SK-N-DZ (cell line): ENCODE results near the gene OBP2A. TPM values are rescaled to one million over a fixed set of nuclear protein-coding genes. Genes with fewer than 3 reads are reported as not detected.
"Not testable (repeated sequence)": the region's sequence is repeated elsewhere in the genome, so short reads cannot be mapped to it uniquely, and the experiment has no call there.

Experiments
- DNase-seq: peaks from one replicate; pipeline ENCODE4 v3.0.0-alpha.2; 2015; ENCODE audit warnings: low spot score
- polyA plus RNA-seq, 2 experiments: library from polyadenylated mRNA; depleted of rRNA; stranded (reverse); fragments of >200 nt; gene quantifications; 2 replicates each; pipeline ENCODE4 v1.2.3, GENCODE V29; 2014

The OBP2A gene, protein sequence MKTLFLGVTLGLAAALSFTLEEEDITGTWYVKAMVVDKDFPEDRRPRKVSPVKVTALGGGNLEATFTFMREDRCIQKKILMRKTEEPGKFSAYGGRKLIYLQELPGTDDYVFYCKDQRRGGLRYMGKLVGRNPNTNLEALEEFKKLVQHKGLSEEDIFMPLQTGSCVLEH
- polyA plus RNA-seq (2014; cell fraction: cytosol; rRNA removed): not detected in 2 replicates
- polyA plus RNA-seq (2014; cell fraction: nucleus; rRNA removed): not detected in 2 replicates

DNA sequence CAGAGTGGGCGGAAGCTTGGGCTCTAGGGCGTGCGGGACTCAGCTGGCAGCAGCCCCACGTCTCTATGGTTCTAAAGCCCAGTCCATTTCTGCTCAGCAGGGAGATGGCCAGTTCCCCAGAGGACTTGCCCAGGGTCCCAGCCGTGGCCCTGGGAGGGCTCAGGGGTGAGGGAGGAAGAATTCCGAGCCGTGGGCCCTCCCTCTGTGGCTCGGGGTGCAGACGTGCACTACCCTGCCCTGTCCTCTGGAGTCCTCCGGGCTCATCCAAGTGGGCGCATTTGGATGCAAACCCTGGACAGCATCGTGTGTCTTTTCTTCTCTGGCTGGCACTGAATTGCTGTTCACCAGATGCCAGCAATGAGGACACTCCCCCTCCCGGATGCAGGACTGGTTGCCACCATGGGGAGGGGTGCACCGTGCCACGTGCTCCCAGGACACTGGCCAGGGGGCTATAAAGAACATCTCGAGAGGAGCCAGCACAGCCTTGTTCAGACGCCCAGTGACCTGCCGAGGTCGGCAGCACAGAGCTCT, at the start of gene OBP2A:
OBP2A (plus strand) TSS at position 481 of the 531 bp plus-strand sequence. CDS start 55 bp downstream, outside the sequence.
- not testable (repeated sequence) for DNase-seq

DNA sequence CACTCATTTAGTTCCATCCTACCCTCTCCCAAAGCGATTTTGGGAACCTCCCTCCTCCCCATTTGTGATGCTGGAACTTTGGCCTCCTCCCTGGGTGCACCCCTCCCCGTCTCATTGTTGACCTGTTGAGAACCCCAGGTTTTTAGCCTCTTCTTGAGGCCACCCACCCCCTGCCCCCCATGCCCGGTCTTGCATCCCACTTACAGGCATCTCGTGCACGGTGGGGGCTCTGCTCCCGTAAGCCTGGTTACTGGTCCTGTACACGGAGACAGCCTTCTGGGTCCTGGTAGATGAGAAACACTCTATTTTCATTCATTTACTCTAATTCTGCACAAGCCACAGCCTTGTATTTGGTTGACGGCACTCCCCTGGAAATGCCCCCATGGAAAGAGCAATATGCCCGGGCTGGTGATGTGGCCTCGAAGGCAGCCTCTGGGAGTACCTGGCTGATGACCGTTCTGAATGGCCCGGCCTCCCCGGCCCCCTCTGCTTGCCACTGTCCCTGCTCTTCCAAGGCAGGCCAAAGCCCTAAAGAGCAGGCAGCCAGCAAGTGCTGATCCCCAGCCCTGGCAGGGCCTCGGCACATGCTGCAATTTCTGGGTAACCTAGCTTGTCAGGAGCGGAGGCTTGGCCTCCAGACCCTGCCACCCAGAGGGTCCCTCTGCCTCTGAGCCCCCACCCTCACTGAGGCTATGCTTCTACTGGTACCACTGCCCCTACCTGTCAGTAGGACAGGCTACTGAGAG, 47.4 kb upstream of the OBP2A start:
- no peak for DNase-seq

DNA sequence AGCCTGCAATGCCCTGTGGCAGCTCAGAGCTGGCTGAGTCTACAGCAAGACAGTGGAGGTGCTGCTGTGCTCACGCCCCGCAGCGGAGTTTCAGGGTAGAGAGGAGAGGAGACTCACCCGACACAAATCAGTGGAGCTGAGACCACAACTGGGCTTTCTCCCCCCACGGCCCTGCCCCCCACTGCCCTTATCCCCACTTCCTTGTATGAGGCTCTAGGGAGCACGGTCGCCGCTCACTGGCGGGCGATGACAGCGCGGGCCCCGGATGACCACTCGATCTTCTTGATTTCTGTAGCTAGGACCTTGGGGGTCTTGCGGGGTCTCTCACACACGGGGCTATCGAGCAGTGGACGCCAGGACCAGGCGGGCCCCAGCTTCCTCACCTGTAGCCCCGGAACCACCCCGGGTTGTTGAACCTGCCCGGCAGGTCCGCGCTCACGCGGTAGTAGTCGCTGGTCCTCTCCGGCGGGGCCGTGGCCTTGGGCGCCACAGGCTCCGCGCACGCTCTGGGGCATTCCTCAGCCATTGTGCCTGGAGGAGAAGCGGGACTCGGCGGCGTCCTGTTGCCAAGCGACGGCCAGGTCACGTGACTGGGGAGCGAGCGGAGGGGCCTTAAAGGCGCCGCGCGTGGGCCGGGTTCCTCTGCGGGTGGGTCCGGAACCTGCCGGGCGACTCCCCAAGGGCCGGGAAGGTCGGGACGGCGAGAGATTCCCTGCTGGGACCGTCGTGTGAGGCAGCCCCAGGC, 46.4 kb upstream of the OBP2A start:
- DNase-seq: peak; percentile 88

DNA sequence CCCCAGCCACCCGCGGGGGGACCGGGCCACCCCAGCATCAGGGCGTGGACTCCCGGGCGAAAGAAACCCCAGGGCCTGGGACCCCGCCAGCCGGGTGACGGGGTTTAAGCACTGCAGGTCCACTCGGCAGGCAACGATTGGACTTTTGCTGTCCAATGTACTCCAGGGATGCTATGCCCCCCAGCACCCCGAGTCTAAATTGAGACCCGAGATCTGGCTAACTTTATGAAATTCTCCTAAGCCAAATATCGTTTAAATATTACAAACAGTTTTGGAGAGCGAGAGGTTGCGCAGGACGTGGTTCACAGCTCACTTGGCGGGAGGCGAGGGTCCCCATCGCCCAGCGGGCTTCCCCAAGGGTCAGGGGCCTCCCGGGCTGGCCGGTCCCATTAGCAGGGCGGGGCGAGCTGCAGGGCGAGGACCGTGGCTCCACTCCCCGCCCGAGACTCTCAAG, 45.8 kb upstream of the OBP2A start:
- DNase-seq: no peak

DNA sequence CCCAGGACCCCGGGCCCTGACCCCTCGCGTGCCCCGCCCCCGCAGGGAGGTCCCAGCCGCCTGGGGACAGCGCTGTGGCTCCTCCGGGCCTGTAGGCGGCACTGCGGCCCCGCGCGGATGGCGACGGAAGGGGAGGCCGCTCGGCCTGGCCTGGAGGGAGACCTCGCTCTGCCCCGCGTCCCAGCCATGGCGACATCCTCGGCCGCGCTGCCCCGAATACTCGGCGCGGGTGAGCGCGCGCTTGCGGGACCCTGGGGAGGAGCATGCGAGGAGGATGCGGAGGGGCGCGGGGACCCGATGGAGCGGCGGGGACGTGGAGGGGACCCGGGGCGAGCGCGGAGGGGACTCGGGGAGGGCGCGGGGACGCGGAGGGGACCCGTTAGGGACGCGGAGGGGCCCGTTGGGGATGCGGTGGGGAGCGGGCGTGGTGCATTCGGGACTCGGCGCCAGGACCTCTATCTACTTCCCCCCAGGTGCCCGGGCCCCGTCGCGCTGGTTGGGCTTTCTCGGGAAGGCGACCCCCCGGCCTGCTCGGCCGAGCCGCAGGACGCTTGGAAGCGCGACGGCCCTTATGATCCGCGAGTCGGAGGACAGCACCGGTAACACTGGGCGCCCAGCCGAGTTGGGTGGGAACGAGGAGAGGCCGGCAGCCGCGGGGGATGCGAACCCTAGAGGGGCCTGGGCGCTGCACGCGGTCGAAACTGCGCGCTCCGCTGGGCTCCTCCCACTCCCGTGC, 45.2 kb upstream of the OBP2A start, which contains the start of gene MRPS2:
MRPS2 (plus strand) TSS at position 158 of the 736 bp plus-strand sequence; CDS start at position 187, 29 bp downstream.
- peak; percentile 86 for DNase-seq

DNA sequence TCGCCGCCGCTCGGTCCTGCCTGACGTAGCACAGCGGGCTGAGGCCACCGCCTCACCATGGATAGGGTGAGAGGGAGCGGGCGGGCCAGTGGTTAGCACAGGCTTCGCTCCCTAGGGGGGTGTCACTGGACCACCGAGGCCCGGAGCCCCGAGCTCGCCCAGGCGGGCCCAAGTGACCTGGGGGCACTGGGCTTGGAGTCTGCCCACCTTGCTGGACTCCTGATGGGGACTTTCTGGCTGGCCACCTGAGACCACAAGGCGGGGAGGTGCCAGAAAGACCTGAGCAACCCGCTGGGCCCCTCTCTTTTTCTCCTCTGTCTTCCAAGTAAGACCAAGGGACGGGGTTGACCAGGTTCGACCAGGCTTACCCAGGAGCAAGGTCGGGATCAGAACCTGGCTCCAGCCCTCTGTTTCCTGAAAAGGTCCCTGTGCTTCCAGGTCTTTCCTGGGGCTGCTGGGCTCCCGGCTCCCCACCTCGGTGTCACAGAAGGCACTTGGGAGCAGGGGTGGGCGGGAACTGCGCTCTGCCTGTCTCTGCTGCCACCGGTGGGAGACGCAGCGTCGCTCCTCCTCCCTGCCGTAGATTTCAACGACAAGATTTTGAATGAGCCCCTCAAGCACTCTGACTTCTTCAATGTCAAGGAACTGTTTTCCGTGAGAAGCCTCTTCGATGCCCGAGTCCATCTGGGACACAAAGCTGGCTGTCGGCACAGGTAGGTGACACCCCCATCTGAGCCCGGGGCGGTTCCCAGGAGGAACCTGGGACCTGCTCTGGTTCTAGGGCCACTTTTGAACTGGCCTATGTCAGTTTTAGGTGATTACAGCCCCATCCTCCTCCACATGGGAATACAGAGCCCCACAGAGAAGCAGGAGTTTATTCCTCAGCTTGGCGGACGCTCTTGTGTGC, 44.4 kb upstream of the OBP2A start:
- DNase-seq: no peak

DNA sequence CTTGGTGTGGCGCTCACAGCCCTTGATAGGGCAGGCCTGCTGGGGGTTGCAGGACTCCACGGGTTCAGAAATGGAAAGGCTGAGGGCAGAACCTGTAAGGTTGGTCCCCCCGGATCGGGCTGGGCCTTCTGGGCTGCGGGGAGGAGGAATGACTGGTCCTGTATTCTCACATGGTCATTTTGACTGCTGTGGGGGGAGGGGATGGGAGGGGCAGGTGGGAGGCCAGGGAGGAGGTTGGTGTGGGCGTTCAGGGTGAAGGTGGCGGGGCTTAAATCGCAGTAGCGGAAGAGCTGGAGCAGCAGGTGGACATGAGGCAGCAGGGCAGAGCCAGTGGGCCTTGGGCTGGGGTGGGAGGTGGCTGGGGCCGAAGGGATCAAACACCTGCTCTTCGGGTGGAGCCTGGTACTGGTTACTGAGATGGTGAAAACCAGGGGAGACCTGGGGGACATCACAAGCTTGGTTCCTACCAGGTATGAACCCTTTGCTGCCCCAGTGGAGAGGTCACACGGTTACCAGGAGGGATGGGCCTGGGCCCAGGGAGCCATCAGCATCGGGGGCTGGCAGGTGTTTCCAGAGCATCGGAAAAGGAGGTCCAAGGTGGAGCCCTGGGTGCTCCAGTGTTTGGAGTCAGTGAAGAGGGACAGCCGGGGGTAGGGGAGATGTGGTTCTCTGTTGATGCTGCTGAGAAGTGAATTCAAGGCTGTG, 43.6 kb upstream of the OBP2A start:
- DNase-seq: no peak

DNA sequence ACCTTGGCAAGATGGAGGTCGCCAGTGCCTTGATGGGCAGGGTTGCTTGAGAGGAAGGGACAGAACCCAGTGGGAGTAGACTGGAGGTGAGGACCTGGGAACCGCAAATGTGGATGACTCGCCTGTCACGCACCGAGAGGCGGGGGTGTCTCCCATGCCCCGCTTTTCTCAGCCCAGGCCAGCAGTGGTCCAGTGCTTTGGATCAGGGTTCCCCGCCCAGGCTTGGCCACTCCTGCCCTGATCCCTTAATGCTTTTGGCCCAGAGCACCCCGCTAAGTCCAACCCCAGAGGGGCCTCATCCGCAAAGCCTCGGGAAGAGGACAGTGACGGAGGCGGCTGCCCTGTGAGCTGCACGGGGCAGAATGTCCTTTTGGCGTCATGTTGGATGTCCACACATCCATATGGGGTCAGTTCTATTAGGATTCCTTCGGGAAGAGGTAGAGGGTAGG, 43.0 kb upstream of the OBP2A start:
- DNase-seq: no peak

DNA sequence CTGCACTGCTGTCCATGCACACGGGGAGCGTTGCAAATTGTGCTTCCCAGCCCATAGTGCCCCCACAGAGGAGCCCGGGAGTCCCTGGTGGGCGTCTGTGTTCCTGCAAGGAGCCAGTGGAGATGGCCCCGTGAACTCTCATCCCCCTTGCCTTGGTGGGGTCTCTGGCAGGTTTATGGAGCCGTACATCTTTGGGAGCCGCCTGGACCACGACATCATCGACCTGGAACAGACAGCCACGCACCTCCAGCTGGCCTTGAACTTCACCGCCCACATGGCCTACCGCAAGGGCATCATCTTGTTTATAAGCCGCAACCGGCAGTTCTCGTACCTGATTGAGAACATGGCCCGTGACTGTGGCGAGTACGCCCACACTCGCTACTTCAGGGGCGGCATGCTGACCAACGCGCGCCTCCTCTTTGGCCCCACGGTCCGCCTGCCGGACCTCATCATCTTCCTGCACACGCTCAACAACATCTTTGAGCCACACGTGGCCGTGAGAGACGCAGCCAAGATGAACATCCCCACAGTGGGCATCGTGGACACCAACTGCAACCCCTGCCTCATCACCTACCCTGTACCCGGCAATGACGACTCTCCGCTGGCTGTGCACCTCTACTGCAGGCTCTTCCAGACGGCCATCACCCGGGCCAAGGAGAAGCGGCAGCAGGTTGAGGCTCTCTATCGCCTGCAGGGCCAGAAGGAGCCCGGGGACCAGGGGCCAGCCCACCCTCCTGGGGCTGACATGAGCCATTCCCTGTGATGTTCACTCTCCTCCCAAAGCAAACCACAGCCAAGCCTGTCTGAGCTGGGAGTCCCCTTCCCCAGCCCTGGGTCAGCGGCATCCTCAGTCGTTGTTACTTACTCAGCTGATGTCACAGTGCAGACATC, 42.3 kb upstream of the OBP2A start:
- no peak for DNase-seq

DNA sequence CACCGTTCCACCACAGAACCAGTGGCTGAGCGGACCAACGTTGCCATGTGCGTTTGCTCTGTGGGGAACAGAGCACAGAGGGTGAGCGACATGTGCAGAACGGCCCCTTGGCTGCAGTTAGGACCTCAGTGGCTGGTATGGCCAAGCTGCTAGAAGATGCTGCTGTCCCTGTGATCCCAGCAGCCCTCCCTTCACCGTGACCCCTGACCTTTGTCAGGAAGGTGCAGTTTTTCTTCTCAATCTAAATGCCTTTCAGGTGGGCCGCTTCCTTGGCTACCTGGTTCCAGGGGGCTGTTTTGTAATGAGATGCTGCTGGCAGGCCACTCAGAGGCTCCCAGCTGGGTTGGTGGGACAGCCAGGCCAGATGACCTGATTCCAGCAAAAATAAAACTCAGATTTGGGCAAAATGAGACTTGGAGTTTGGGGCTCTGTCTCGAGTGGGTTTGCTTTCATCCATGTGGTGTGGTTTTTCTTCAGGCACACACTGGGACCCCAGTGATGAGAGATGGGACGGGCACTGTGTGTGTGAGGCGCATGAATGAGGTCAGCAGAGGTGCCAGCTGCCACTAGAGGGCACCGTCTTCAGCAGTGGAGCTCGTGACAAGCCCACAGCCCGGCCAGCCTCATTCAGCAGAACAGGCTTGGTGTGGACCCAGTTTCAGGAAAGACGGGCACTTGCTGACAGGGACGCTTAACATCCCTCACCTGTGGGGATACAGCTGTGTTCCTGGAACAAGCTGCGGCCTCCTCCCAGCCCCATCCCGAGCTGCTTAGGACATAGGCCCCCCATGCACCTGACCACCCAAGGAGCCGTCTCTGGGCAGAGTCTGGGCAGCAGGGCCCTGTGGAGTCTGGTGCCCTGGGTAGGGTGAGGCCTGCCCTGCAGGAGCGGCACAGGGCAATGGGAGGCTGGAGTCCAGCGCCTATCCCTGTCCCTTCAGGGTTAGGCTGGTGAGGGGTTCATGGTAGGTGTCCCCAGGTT, 41.4 kb upstream of the OBP2A start:
- peak; percentile 54 for DNase-seq

DNA sequence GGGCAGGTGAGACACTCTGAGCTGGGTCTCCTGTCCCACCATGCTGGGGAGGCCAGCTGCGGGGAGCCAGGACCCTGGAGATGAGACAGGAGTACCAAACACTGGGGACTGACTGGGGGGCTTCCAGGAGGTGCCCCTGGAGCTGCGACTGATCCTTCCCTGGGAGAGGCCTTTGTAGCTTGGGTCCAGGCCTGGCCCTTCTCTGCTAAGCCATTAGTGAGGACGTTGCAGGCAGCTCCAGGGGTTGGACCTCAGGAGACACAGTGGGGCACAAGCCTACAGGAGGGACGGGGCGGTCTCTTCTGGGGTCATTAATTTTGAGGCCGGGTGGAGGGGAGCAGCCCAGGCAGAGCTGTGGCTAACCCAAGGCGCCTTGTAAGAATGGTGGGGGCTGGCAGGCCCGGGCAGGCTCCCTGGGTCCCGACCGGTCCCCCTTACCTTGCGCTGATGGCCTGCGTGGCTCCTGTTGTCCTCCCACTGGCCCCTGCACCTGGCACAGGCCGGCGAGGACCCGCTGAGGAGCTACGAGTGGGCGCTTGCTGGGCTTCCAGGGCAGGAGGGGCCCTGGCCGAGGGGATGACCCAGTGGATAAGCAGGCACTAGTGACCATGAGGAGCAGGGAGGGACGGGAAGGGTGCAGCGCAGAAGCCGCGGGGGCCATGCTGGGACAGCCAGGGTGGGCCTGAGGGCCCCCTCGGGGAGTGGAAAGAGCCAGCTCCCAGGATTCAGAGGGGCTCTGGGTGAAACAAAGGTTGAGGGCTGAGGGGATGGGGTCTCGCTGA, 40.3 kb upstream of the OBP2A start:
- DNase-seq: no peak

DNA sequence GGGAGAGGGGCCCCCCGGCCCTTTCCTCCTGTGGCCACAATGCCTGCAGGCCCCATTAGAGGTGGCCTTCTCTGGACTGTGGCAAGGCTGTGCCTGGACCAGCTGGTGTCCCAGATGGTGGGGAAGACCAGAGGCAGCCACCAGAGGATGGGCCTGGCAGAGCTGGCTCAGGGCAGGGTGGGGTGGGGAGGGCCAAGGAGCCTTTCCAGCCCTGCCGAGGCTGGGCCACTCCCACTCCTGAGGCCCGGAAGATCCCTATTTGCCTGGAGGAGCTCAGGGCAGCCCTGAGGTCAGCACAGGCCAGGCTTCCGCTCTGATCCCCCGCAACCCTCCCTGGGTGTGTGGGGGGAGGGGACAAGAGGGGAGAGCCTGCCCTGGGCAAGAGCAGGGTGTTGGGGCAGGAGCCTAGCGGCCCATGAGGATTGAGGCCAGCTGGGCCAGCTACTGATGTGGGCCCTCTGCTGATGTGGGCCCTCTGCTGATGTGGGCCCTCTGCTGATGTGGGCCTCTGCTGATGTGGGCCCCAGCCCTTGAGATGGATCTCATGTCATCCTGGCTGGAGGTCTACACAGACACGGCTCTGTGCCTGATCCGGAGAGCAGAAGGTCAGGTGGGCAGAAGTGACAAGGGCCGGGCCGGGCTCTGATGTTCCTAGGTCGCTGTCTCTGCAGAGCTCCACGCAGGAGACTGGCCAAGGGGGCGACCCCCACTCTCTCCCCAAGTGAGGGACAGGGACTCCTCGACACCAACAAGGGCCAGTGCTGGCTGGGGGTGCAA, 39.4 kb upstream of the OBP2A start:
- peak; percentile 28 for DNase-seq

DNA sequence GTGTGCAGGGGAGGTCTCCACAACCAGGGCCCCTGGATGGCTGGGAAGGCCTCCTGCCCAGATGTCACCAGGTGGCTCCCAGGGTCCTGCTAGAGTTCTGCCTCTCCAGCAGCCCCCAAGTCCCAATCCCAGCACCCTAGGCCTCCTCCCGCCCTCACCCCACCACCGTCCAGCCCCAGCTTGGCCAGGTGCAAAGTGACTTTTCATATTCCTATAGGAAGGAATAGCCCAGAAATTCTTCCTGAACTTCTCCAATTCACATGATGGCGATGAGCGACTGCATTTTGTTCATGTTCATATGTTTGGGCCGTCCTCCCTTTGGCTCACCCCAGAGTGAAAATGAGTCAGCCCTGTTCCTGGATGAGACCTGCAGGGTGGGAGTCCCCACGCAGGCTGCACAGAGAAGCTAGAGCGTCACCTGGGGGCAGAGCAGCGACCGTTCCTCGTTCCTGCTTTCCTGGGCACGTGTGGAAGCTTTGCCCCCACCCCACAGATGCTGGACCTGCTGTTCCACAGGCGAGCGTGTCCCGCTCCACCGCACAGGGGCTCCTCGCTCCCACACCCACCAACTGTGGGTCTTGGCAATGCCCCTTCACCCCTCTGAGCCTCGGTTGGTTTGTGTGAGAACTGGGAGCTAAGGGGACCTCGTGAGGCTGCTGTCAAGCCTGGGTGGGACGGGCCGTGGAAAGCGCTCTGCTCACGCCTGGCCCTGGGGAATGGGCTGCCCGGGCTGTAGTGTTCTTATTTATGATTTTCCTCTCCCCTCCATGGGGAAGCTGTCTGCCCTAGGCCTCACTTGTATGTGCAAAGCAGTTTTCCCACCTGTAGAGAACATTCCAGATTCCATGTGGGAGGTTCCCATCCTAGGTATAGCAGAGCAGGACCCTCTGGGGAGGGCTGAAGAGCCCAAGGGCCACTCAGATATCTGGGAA, 38.6 kb upstream of the OBP2A start:
- DNase-seq: no peak

DNA sequence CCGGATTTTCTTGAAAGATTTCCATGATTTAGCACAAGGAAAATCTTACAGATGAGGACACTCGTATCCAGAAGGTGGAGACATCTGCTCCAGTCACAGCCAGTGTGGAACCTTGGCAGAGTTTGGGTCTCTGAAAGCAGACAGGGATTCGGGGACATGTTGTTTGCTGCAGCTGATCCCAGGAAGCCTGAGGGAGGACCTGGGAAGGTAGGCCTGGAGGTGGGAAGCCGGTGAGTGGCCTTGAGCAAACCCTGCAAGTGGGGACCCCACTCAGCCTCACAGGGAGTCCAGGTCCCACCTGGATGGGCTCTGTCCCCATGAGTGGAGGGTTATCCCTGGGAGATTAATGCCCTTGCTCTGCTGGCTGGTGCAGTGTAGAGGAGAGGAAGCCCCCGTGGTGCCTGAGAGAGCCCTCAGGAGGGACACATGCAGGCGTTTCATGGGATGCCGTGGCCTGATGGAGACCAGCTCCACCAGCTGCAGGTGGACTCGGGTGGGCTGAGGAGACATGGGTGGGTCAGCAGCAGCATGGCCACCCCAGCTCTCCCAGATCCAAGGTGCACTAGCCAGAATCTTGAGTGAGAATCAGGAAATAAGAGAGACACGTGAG, 37.6 kb upstream of the OBP2A start:
- DNase-seq: no peak
